ENCODE data around the gene MORN1. TPM values are rescaled to one million over a fixed set of nuclear protein-coding genes. Genes with fewer than 3 reads are reported as not detected.

MORN1 gene
- total RNA-seq, 1 experiment from 2014 or later = 23.2 TPM

GRCh38 chr1:2428490-2428889, 37.1 kb upstream of the MORN1 start:
- H3K9me3 Mint-ChIP-seq (ENCODE audit: low read depth, unreplicated experiment) = no peaks in the 10 kb centered on the region
- CTCF ChIA-PET = interaction anchor here (0.5 kb wide), 1 partner anchor 39 kb away, joined by 3 read pairs; no protein-coding TSS in a partner anchor
- H3K27ac Mint-ChIP-seq (ENCODE audit: unreplicated experiment) = no peak overlapping the region
- intact Hi-C loops (cut with micrococcal nuclease; ENCODE audit: unreplicated experiment) = no loop called here
- no peak for DNase-seq
- H3K36me3 Mint-ChIP-seq (ENCODE audit: insufficient read depth, unreplicated experiment) = no peaks in the 10 kb centered on the region
- no peaks in the 10 kb centered on the region for H3K4me1 Mint-ChIP-seq (ENCODE audit: low read depth, unreplicated experiment)
- H3K27me3 Mint-ChIP-seq (ENCODE audit: unreplicated experiment) = peaks cover 10% of the 10 kb centered on the region
- no peak overlapping the region for H3K4me3 Mint-ChIP-seq (ENCODE audit: low read depth, unreplicated experiment)
- no TSS peak for BruUV-seq (replicated peaks)
- no peak for TF ChIP-seq CTCF (IDR thresholded peaks at IDR 0.05; ENCODE audit: unreplicated experiment)

- no peak for TF ChIP-seq CTCF (IDR thresholded peaks at IDR 0.05; ENCODE audit: unreplicated experiment)
- intact Hi-C loops (cut with micrococcal nuclease; ENCODE audit: unreplicated experiment) = no loop called here
- BruUV-seq (replicated peaks) = no TSS peak
- no peaks in the 10 kb centered on the region for H3K4me1 Mint-ChIP-seq (ENCODE audit: low read depth, unreplicated experiment)
- no peaks in the 10 kb centered on the region for H3K9me3 Mint-ChIP-seq (ENCODE audit: low read depth, unreplicated experiment)
- DNase-seq = no peak
- H3K27me3 Mint-ChIP-seq (ENCODE audit: unreplicated experiment) = peaks cover 10% of the 10 kb centered on the region
- no peak overlapping the region for H3K27ac Mint-ChIP-seq (ENCODE audit: unreplicated experiment)
- H3K36me3 Mint-ChIP-seq (ENCODE audit: insufficient read depth, unreplicated experiment) = no peaks in the 10 kb centered on the region
- no peak overlapping the region for H3K4me3 Mint-ChIP-seq (ENCODE audit: low read depth, unreplicated experiment)
- CTCF ChIA-PET = interaction anchor here (0.5 kb wide), 1 partner anchor 40 kb away, joined by 3 read pairs; no protein-coding TSS in a partner anchor
Measured at GRCh38 chr1:2427976-2428375, 36.6 kb upstream of the MORN1 start.

GRCh38 chr1:2427051-2427450, 35.7 kb upstream of the MORN1 start:
- CTCF ChIA-PET = interaction anchor here (0.6 kb wide), 1 partner anchor 205 kb away, joined by 5 read pairs; no protein-coding TSS in a partner anchor
- no peak for TF ChIP-seq CTCF (IDR thresholded peaks at IDR 0.05; ENCODE audit: unreplicated experiment)
- intact Hi-C loops (cut with micrococcal nuclease; ENCODE audit: unreplicated experiment) = no loop called here
- Mint-ChIP-seq H3K9me3 (ENCODE audit: low read depth, unreplicated experiment) (no peaks in the 10 kb centered on the region), H3K27me3 (ENCODE audit: unreplicated experiment) (peaks cover 10% of the 10 kb centered on the region), H3K4me1 (ENCODE audit: low read depth, unreplicated experiment) (no peaks in the 10 kb centered on the region), H3K36me3 (ENCODE audit: insufficient read depth, unreplicated experiment) (no peaks in the 10 kb centered on the region), H3K27ac (ENCODE audit: unreplicated experiment) (no peak overlapping the region), H3K4me3 (ENCODE audit: low read depth, unreplicated experiment) (no peak overlapping the region)
- no TSS peak for BruUV-seq (replicated peaks)
- no peak for DNase-seq

- CTCF ChIA-PET = no interaction called here
- Mint-ChIP-seq H3K9me3 (ENCODE audit: low read depth, unreplicated experiment) (no peaks in the 10 kb centered on the region), H3K4me1 (ENCODE audit: low read depth, unreplicated experiment) (no peaks in the 10 kb centered on the region), H3K27me3 (ENCODE audit: unreplicated experiment) (peaks cover 10% of the 10 kb centered on the region), H3K4me3 (ENCODE audit: low read depth, unreplicated experiment) (no peak overlapping the region), H3K36me3 (ENCODE audit: insufficient read depth, unreplicated experiment) (no peaks in the 10 kb centered on the region), H3K27ac (ENCODE audit: unreplicated experiment) (no peak overlapping the region)
- intact Hi-C loops (cut with micrococcal nuclease; ENCODE audit: unreplicated experiment) = no loop called here
- no TSS peak for BruUV-seq (replicated peaks)
- TF ChIP-seq CTCF (IDR thresholded peaks at IDR 0.05; ENCODE audit: unreplicated experiment) = no peak
- DNase-seq = no peak
Measured at GRCh38 chr1:2426540-2426939, 35.2 kb upstream of the MORN1 start.

All from Calu3 (cell line).